ENCODE data around the gene DCST2.

DNA sequence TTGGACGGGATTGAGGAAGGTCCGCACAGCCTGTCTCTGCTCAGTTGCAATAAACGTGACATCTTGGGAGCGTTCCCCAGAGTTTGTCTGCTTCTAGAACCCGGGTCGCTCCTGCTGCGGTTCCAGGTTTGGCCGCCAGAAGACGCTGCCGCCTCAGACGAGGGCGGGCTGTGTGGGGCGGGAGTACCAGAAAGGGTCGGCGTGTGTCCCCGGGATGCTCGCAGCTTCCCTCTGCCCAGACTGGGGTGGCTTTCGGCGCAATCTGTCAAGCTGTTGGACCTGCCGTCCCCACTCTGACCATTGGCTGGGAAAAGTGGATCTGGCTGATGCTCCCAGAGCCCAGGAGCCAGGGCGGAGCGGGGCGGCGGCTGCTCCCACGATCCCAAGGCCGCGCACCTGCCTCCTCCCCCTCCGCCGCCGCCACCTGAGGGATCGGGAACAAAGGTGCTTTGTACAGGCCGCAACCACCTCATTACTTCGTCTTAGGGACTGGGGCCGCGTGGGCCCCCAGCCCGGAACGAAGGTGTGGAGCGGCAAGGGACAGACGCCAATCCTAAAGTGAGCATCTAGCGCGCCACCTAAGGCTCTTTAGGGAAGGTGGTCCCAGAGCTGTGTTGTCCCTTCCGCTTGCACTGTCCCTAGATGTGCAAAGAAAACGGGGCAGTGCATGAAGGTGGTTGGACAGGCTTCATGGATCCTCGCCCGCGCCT is 29.3 kb upstream of the DCST2 start:
- TF ChIP-seq, protein P1, sequence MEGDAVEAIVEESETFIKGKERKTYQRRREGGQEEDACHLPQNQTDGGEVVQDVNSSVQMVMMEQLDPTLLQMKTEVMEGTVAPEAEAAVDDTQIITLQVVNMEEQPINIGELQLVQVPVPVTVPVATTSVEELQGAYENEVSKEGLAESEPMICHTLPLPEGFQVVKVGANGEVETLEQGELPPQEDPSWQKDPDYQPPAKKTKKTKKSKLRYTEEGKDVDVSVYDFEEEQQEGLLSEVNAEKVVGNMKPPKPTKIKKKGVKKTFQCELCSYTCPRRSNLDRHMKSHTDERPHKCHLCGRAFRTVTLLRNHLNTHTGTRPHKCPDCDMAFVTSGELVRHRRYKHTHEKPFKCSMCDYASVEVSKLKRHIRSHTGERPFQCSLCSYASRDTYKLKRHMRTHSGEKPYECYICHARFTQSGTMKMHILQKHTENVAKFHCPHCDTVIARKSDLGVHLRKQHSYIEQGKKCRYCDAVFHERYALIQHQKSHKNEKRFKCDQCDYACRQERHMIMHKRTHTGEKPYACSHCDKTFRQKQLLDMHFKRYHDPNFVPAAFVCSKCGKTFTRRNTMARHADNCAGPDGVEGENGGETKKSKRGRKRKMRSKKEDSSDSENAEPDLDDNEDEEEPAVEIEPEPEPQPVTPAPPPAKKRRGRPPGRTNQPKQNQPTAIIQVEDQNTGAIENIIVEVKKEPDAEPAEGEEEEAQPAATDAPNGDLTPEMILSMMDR (conservative IDR thresholded peaks at IDR 0.05; ENCODE audit: low read depth, low read length): peak; percentile 54
- no peak for TF ChIP-seq EZH2phosphoT487 (IDR thresholded peaks at IDR 0.05; ENCODE audit: borderline replicate concordance, low read length)

Measured in PC-3 (cell line).